AG04450 (cell line): ENCODE measurements around the gene GPR17. TPM values are rescaled to one million over a fixed set of nuclear protein-coding genes. Genes with fewer than 3 reads are reported as not detected.

ENCODE experiments used
- CTCF ChIA-PET: fragments of 300-600, 350-600 bp; formaldehyde crosslinking; extraction: SDS; loops from one replicate; lab custom pipeline; 2022; ENCODE audit warnings: antibody characterized with exemption, inconsistent platforms; lab: Charles Lee
- POLR2A ChIA-PET: fragments of 350-600 bp; formaldehyde crosslinking; extraction: SDS; loops from one replicate; lab custom pipeline; 2021; ENCODE audit warnings: antibody characterized with exemption, inconsistent platforms; lab: Yijun Ruan, JAX
- DNase-seq: peaks from one replicate; pipeline ENCODE4 v3.0.0-alpha.2; 2011; ENCODE audit warnings: low read depth, low spot score
- H3K27ac ChIP-seq: one replicate; pipeline ENCODE4 v1.5.1; 2012; ENCODE audit warnings: low read depth, low read length, control low read depth
- H3K27me3 ChIP-seq: one replicate; pipeline ENCODE4 v1.6.0; 2012; ENCODE audit warnings: low read length; ENCODE audit not compliant: control insufficient read depth, insufficient read depth
- H3K4me3 ChIP-seq: 2 replicates; pipeline ENCODE4 v1.5.1; 2011; ENCODE audit warnings: mild to moderate bottlenecking, low read depth, low read length, control low read depth
- H3K9me3 ChIP-seq: 2 replicates; pipeline ENCODE4 v1.5.1; 2012; ENCODE audit warnings: low read length; ENCODE audit not compliant: control insufficient read depth, insufficient read depth
- CTCF ChIP-seq: IDR thresholded peaks from 2 replicates; pipeline ENCODE4 v1.5.1; 2011; ENCODE audit warnings: low read depth, low read length, control low read depth, inconsistent platforms
- polyA plus RNA-seq: library from polyadenylated mRNA; depleted of rRNA; stranded (reverse); fragments of >200 nt; gene quantifications from 2 replicates; pipeline ENCODE4 v1.2.3, GENCODE V29; 2011

GPR17 gene
- polyA plus RNA-seq, 1 experiment, result not detected

DNA sequence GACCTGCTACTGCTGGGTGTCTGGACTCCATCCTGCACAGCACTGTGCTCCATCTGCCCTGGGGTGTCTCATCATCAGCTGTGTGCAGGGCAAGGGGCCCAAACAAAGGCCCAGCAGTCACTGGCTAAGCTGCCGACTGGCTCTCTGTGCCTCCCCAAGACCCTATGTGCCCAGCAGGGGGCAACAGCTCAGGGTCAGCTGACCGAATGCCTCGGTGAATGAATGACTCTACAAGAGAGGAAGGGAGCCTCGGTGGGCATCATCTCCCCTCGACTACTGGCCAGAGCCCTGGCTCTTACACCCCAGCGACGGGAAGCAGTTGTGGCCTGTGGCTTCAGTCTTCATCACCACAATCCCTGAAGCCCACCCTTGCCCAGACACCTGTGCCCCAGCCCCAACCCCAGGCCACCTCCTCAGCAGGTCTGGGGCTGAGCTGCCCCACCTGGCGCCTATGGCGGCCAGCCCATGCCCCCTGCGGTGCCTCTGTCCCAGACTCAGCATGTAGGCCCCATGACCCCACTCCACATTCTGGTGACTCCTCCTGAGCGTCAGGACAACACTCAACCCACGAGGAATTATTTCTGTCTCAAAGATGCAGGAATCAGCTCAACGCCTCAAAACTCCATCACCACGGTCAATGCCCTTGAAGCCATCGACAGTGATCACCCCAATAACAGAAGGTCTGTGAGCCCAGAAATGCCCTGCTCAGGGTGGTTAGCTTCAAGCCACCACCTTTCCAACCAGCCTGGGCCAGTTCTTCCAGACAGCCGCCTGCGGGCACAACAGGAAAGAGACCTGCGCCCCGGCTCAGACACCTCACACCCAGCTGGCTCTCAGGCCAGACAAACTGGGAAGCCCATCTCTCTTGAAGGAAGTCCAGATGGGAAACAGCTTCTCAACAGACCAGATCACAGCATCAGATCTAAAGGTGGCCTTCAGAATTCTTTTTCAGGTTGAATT lies 1.6 kb upstream of the GPR17 start:
- POLR2A ChIA-PET, result no interaction called here
- Histone ChIP-seq H3K4me3 (no peak overlapping the region), H3K9me3 (no peaks in the 10 kb centered on the region; the same call in 1 of the 2 replicates), H3K27me3 (no peaks in the 10 kb centered on the region), H3K27ac (no peak overlapping the region)
- DNase-seq, result no peak
- CTCF ChIA-PET, result no interaction called here
- TF ChIP-seq CTCF, result no peak

DNA sequence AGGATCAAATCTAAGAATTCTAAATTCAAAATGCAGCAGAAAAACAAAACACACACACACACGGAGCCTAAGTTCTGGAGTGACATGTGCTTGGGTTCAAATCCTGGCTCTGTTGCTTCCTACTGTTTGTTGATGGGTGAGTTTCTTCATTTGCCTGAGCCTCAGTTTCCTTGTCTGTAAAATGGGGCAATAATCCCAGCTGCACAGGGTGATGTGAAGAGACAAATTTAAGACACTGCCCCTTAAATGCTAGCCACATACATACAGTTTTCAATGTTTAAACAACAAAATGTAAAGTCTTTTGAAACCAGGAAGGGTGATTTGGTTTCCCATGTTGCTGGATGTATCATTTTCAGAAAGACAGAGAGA lies 943 bp upstream of the GPR17 start:
- Histone ChIP-seq H3K27me3 (no peaks in the 10 kb centered on the region), H3K4me3 (no peak overlapping the region), H3K27ac (no peak overlapping the region), H3K9me3 (no peaks in the 10 kb centered on the region; the same call in 1 of the 2 replicates)
- DNase-seq, result no peak
- no peak for TF ChIP-seq CTCF
- POLR2A ChIA-PET, result no interaction called here
- CTCF ChIA-PET, result no interaction called here

DNA sequence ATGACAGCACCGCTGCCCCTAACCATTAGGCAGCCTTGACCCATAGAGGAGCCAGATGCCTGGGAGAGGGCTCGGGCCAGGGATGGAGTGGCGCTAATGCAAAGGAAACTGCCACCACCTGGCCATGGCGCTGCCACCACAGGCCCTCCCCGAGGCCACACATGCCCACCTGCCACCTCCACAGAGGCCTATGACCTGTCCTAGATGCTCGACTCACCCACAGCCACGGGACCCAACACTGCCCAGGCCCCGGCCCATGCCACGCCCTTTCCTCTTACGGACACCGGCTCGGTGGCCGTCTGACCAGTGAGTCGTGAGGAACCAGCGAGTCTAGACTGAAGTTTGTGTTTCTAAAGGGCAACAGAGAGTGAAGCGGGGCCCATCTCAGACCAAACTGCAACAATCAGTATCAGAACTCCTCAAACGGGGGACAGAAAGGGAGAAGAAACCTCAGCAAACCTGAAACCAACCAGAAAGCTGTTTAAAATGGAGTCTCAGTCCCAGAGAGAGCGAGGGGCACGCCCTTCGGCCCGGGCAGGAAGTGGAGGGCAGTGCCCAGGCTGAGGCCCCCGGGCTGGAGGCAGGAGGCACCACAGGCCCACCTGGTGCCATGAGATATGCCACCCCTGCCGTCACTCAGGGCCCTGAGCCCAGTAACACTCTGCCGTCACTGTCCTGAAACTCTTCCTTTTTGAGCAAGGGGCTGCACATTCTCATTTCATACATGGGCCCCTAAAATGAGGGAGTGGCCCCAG lies 711 bp downstream of the GPR17 start:
- ChIA-PET POLR2A (no interaction called here), CTCF (no interaction called here)
- Histone ChIP-seq H3K9me3 (no peaks in the 10 kb centered on the region; the same call in 1 of the 2 replicates), H3K27me3 (no peaks in the 10 kb centered on the region), H3K4me3 (no peak overlapping the region), H3K27ac (no peak overlapping the region)
- no peak for TF ChIP-seq CTCF
- no peak for DNase-seq

DNA sequence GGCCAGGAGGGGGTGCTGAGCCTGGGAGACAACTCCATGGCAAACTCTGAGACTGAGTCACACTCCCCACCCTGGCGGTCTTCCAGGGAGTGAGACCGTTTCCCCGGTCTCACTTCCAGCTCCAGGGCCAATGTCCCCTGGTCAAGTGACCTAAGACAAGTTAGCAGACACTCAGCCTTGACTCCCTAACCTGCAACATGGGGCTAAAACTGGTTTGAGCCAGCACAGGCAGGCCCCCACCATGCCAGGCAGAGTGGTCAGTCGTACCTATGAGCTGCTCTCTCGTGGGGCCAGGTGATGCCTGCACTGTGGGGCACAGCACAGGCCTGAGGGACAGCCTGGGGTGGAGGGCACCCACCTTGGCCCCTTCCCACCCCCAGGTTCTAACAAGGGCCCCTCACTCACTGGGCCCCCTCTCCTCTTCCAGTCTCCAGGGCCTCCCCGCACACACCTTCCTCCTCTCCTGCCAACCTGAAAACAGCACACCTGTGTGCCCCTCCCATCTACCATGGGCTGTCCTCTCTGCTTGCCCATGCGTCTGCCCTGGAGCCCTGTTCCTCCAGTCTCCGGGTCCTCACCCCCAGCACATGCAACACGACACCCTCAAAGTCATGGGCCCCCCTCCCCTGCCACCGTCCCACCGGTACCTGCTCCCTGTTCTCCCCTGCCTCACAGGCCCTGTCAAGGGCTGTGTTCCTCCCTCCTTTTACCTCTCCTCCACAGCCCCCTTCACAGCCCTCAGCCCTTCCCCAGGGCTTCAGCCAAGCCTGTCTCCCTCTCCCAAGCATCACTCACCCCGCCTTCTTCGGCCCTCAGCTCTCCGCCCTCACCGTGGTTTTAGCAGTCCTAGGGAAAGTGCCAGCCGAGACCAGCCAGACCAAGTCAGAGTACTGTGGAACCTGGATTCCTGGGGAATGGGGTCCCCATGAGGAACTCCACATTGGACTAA lies 1.6 kb downstream of the GPR17 start:
- Histone ChIP-seq H3K9me3 (no peaks in the 10 kb centered on the region; the same call in 1 of the 2 replicates), H3K27ac (no peak overlapping the region), H3K4me3 (no peak overlapping the region), H3K27me3 (no peaks in the 10 kb centered on the region)
- ChIA-PET POLR2A (no interaction called here), CTCF (interaction anchor here (0.6 kb wide), 1 partner anchor 323 kb away, joined by 3 read pairs; no protein-coding TSS in a partner anchor)
- DNase-seq, result no peak
- TF ChIP-seq CTCF, result no peak
